ENCODE data around the gene VIT.

DNA sequence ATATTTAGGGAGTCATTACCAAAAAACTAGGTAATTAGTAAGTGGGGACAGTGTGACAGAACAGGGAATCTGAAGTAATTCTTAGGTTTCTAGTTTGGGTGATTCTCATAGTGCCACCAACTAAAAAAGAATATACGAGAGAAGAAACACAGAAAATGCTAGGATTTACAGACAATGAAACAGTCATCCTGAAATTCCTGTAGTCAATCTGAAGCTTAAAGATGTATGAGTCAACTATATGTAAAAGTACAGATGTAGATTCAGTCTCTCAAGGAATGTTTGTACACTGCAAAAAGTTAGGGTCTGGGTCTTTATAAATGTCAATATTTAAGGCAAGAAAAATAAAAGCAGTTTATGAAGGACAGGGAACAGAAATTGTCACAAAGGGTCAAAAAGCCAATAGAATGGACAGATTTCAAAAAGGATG, 162.9 kb downstream of the VIT start:
- TF ChIP-seq, protein P1, sequence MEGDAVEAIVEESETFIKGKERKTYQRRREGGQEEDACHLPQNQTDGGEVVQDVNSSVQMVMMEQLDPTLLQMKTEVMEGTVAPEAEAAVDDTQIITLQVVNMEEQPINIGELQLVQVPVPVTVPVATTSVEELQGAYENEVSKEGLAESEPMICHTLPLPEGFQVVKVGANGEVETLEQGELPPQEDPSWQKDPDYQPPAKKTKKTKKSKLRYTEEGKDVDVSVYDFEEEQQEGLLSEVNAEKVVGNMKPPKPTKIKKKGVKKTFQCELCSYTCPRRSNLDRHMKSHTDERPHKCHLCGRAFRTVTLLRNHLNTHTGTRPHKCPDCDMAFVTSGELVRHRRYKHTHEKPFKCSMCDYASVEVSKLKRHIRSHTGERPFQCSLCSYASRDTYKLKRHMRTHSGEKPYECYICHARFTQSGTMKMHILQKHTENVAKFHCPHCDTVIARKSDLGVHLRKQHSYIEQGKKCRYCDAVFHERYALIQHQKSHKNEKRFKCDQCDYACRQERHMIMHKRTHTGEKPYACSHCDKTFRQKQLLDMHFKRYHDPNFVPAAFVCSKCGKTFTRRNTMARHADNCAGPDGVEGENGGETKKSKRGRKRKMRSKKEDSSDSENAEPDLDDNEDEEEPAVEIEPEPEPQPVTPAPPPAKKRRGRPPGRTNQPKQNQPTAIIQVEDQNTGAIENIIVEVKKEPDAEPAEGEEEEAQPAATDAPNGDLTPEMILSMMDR (IDR thresholded peaks at IDR 0.05): no peak
- TF ChIP-seq POLR2AphosphoS5 (IDR thresholded peaks at IDR 0.05): no peak
- TF ChIP-seq POLR2A (IDR thresholded peaks at IDR 0.05; ENCODE audit: low read depth): no peak
- no peak for TF ChIP-seq EP300 (IDR thresholded peaks at IDR 0.05)

All from esophagus muscularis mucosa (tissue), 4 donors.